UCSD-AML1 (cell line): Measurements from ENCODE around the gene ZG16B.

ENCODE experiments used
- DNase-seq: peaks from one replicate; lab custom pipeline; 2025; ENCODE audit not compliant: unreplicated experiment; lab: John Stamatoyannopoulos, UW

The ZG16B gene, protein sequence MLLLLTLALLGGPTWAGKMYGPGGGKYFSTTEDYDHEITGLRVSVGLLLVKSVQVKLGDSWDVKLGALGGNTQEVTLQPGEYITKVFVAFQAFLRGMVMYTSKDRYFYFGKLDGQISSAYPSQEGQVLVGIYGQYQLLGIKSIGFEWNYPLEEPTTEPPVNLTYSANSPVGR

DNA sequence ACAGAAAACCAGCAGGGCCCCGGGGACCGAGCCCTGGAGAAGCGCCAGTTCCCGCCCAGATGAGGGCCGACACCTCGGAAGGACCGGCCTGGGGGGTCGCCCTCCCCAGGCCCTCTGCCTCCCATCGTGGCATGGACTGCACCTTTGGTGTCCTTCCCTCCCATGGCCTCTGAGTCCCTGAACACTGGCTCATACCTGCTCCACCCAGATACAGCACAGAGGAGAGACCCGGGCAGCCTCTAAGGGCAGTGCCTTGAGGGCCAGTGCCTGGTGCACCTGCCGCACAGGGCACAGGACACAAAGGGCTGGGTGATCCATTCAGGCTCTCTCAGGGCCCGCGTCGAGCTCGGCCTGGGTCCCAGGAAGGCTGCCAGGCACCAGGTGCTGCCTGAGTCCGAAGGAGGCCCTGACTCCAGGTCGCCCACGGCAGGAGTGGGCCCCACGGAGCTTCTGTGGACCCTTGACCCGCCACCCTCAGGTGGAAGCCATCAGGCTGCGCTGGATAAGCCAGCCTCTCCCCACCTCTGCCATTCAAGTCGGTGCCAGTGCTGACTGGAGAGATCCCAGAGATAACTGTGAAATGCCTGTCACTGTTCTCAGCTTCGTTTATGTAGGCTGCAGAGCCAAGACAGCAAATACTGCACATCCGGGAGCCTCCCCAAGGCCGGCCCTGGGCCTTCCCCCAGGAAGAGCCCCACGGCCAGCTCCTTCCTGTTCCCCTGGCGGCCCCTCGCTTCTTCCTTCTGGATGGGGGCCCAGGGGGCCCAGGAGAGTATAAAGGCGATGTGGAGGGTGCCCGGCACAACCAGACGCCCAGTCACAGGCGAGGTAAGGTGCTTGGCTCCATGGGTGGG lies at the start of gene ZG16B:
Gene ZG16B, plus strand, starts transcription at position 803 of the 854 bp plus-strand sequence. CDS start 139 bp downstream, outside the sequence.
- peak; percentile 79 for DNase-seq

DNA sequence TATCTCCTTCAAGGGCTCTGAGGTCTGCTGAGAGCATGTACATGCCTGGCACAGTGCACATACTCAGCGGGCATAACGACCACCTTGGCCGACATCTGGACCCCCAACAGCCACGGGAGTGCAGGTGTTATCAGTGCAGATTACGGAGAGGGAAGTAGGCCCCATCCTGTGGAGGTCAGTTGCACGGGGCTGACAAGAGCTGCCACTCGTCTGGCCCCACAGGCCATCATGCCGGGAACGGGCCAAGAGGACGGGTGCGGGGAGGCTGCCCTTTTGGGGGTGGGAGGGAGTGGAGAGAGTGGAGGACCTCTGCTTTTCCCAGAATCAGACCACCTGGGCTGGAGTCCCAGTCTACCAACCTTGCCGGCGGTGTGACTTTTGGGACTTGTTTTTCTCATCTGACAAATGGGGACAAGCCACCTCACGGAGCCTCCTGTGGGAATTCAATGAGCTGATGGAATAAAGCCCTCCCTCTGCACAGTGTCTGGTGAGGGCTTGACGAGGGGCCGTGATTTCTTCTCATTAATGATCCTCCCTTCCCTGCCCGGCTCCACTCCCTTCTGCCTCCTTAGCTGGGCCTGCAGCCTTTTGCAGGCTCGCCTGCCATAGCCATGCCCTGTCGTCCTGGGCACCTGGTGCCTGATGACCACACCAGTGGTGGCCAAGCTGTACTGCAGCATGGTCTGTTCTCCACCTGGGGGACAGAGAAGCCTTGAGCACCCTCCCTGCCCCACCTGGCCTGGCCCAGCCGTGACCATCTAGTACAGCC lies 47.3 kb upstream of the ZG16B start:
- DNase-seq: no peak

DNA sequence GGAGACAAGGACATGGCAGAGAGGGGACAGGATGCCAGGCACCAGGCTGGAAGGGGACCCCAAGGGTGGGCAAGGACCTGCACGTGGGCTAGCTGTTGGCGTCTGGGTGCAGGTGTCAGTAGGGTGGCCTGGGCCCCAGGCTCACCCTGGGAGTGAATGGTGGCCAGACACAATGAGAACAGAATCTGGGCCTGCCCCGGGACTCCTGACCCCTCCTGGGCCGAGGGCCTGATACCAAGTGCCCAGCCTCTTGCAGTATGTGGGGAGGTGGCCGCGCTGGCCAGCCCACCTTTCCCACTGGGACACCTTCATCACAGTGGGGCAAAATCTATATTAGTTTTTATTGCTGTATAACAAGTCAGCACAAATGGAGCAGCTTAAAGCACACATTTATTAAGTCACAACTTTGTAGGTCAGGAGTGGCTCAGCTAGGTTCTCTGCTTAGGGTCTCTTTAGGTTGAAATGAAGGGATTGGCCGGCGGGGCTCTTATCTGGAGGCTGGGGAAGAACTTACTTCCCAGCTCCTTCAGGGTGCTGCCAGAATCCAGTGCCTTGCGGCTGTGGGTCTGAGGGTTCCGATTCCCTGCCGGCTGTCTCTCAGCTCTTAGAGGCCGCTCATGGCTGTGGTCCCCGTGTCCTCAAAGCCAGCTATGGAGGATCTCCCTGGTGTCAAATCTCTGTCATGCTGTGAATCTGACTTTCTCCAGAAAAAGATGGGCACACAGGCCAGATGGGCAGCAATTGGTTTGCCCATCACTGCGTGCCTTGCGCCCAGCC lies 46.3 kb upstream of the ZG16B start:
- no peak for DNase-seq

DNA sequence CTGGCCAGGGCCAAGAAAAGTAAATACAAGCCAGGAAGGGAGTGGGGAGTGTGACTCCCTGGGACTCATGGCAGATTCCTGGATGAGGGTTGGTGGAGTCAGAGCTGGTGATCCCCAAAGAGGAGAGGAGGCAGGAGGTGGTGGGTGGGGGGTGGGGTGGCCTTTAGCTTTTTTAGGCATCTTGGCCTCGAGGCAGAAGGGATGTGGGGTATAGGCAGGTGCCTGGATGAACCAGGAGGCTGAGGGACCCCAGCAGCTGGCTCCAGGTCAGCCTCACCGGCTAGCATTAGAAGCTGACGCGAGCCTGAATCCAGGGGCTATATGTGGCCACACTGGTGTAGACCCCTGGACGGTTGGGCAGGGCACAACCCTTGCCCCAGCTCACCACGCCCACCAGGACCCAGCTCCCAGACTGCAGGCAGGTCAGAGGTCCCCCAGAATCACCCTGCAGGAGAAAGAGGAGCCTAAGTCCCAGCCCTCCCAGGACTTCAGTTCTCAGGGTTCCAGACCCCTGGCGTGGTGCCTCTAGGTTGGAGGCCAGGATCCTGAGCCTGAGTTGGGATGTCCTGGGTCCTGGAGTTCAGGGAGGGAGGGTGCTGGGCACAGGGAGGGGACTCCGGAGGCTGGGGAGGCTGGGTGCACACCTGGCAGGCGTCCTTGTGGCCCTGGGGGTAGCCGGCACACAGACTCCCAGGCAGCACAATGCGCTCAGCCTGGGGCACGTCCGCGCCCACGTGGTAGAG lies 45.6 kb upstream of the ZG16B start:
- DNase-seq: no peak

DNA sequence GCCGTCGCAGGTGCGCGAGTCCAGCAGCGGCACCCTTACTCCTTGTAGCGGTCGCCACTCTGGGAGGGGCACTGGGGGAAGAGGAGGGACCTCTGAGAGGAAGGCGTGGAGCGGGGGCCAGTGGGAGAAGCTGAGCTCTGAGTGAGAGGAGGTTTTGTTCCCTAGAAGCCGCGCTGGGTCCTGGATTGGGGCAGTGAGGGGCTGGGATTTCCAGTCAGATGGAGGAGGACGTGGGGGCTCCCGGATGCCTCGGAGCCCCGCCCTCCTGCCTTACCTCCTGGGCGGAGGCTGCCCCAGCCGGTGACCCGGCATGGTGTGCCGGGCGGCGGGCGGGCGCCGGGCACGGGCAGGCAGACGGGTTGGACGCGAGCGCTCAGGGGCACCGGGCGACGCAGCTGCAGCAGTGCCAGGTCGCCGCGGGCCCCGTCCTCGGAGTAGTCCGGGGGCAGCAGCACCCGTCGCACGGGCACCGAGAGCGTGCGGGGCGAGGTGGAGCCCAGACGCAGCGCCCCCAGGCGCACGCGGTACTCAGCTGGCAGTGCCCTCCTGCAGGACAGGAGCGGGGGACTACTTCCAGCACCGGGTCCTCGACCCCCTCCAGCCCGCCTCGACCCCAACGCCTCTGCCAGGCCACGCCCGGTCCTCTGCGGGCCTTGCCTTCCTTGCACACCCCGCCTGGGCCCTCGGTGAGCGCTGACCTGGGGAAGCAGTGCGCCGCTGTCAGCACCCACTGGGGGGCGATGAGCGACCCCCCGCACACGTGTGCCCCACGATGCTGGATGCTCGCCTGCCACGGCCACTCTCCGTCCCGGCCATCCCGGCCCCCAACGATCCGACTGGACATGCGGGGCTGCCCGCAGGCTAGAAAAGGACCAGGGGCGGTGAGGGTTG lies 44.8 kb upstream of the ZG16B start:
- no peak for DNase-seq

DNA sequence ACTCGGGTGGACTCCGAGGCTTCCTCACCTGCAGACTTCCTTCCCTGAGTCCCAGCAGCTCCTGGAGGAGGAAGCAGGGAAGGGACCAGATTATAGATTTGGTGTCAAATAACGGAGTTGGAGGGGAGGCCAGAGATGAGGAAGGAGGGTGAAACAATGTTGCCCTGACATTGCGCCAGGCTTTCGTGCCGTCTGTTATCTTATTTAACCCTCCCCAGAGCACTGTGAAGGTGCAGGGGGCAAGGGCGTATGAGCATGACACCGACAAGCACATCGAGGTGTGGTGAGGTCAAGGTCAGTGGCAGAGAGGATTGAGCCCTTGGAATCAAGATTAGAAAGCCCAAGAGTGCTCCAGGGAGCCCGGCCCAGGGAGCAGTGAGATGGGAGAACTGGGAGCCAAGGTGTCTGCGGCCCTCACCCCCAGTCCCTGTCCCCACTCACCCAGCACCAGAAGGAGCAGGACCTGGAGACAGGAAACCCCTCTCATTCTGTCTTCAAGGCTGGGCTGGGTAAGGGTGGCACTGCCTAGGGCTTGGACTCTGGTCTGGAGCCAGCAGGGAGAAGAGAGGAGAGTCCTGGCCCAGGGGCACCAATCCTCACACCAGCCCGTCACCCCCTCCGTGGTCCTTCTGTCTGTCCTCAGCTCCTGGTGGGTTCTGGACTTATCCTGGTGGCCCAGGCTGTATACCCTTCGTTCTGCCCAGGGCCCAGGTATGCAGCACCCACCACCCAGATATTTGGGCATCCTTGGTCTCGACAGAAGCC lies 43.9 kb upstream of the ZG16B start:
- DNase-seq: no peak

DNA sequence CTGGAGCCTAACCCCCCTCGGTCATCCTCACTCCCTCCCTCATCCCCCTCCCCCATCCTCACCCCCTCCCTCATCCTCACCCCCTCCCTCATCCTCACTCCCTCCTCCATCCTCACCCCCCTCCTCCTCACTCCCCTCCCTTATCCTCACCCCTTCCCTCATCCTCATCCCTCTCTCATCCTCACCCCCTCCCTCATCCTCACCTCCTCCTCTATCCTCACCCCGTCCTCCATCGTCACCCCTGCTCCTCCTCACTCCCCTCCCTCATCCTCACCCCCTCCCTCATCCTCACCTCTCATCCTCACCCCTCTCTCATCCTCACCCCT lies 43.3 kb upstream of the ZG16B start:
- no peak for DNase-seq

DNA sequence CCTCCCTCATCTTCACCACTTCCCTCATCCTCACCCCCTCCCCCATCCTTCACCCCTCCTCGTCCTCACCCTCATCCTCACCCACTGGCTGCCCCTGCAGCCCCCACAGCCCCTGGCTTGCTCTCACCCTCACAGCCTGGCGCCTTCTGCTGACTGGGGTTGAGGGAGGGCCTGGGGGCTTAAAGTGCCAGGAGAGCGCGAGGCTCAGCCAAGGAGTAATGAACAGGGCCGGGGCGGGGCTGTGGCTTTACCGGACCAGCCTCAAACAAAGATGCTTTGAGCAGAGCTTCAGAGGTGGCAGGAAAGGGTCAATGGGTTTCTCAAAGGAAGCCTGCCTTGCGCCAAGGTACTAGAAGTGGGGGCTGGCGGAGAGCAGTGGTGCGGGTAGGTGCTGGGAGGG lies 42.7 kb upstream of the ZG16B start, which contains the start of gene PRSS33:
Gene PRSS33, minus strand, starts transcription at position 155 of the 400 bp plus-strand sequence. CDS start 1,013 bp downstream, outside the sequence.
- no peak for DNase-seq

DNA sequence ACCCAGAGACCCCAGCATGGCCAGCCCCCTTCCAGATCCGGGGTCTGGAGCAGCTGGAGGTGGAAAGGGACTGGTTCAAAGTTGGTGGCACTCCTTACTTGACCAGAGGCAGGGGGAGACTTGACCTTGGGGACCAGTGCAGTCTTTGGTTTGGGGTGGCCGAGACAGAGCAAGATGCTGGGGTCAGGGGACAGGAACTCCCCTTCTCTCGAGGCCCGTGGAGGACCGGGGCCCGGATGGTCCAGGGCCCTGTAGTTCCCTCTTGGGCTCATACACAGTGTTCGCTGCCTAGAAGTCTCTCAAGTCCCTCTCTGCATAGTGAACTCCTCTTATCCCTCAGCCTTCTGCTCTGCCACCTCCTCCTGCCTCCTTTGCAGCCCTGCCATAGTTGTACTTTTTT lies 42.1 kb upstream of the ZG16B start:
- no peak for DNase-seq

DNA sequence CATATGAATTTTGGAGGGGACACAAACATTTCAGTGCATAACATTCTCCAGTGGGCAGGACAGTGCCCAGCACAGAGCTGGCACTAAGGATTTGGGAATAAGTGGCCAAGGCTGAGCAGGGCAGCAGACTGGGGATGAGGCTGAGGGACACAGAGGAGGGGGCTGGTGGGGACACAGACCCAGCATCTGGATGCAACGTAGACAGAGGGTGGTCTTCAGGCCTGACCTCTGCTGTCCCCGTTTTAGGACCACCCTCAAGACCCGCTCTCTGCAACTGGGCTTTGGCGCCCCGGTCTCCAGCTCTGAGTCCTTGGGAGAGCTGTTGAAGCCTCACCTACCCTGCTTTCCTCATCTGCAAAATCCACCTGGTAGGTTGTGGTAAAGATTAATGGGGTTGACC lies 39.5 kb upstream of the ZG16B start:
- no peak for DNase-seq

DNA sequence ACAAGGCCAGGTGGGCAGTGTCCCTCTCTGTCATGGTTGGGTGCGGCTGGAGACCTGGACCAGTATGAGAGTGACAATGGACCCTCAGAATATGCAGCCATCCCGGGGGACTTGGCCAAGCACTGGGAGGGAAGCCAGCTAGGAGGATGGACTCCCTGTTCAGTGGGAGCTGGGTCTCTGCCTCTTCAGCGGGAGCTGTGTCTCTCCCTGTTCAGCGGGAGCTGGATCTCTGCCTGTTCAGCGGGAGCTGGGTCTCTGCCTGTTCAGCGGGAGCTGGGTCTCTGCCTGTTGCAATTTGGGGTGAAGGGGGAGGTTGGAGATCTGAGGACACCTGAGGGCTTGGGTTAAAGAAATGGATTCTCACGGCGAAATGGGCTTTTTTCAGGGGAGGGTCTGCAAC lies 38.9 kb upstream of the ZG16B start:
- DNase-seq: no peak

DNA sequence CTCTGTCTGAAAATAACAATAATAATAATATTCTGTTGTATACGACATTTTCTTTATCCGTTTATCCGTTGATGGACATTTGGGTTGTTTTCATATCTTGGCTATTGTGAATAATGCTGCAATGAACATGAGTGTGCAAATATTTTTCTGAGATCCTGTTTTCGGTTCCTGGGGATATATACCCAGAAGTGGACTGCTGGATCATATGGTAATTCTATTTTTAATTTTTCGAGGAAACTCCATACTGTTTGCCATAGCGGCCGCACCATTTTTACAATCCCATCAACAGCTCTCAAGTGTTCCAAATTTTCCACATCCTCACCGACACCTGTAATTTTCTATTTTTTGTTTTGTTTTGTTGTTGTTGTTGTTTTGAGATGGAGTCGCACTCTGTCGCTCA lies 37.2 kb upstream of the ZG16B start:
- DNase-seq: no peak

DNA sequence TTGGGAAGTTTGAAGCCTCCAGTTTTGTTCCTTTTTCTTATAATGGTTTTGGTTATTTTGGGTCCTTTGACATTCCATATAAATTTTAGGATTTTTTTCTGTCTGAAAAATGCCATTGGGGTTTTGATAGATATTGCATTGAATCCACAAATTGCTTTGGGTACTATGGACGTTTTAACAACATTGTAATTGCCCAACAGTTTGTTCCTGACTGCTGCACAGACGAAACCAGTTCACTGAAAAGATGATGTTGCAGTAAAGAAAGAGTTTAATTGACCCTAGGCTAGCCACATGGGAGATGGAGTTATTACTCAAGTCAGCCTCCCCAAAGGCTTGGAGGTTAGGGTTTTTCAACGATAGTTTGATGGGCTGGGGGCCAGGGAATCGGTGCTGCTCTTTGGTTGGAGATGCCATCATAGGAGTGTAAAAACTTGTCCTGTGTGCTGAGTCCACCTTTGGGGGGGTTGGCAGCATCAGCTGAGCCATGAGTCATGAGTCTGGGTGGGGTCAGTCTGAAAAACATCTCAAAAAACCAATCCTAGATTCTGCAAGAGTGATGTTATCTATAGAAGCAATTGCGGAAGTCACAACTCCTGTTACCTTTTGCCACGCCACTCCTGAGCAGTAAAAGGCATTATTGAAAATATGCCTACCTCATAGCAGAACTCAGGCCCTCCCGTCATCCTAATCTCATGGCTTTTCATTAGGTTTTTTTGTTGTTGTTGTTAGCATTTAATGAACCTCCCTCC lies 34.5 kb upstream of the ZG16B start:
- no peak for DNase-seq

DNA sequence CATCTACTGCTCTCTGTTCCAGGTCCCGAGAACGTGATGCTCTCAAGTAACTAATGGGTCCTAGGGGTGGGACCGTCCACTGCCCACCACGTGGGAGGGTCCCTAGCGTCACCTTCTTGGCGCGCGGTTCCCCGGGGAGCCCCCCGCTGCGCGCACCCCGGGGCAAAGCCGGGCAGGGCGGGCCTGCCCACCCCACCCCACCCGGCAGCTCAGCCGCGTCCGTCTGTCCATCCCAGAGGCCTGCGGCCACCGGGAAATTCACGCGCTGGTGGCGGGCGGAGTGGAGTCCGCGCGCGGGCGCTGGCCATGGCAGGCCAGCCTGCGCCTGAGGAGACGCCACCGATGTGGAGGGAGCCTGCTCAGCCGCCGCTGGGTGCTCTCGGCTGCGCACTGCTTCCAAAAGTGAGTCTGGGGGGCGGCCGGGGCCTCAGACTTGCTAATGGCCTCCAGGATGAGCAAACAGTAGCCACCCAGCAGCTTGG lies 31.3 kb upstream of the ZG16B start:
- DNase-seq: no peak

DNA sequence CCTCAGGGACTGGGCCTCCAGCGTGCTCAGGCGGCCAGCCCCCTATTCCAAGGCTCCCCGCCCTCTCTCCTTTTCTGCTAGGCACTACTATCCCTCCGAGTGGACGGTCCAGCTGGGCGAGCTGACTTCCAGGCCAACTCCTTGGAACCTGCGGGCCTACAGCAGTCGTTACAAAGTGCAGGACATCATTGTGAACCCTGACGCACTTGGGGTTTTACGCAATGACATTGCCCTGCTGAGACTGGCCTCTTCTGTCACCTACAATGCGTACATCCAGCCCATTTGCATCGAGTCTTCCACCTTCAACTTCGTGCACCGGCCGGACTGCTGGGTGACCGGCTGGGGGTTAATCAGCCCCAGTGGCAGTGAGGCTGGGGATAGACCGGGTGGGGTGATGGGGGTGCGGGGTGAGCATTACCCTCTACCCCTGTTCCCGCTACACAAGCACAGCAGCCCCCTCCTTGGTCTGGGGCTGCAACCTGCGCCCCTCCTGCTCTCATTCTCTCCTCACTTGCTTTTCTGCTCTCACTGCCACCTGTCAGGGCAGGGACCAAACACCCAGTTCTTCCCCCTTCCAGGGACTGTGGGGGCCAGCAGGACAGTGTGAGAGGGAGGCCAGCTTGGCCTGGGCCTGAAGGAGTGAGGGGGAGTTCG lies 30.8 kb upstream of the ZG16B start:
- no peak for DNase-seq

DNA sequence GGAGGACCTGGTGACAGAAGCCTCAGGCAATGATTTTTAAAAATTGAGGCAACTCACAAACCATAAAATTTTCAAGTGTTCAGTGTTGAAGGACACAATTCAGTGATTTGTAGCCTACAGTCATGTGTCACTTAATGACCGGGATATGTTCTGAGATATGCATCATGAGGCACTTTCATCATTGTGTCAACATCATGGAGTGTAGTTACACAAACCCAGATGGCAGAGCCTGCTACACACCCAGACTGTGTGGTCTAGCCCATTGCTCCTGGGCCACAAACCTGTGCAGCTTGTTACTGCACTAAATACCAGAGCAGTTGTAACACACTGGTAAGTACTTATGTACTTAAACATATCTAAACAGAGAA lies 30.3 kb upstream of the ZG16B start:
- DNase-seq: no peak

DNA sequence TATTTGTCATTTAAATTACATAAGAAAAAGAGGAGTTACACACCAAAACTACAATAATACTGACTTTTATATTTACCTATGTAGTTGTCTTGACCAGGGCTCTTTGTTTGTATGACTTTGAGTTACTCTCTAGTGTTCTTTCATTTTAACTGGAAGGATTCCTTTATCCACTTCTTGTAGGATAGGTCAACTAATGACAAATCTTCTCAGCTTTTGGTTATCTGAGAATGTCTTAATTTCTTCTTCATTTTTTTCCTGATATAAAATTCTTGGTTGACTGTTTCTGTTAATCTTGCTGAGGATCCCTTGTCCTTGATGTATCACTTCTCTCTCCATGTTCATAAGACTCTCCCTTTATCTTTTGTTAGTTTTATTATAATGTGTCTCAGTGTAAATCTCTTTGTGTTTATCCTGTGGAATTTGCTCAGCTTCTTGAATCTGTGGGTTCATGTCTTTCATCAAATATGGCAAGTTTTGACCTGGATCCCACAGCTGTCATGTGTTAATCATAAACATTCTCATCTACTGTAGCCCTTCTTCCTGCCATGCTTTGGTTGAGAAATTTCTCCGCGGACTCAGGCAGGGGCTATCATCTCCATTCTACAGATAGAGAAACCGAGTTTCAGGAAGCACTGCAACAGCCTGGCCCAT lies 26.4 kb upstream of the ZG16B start:
- DNase-seq: no peak
